ENCODE results near the gene TMEM109. TPM values are rescaled to one million over a fixed set of nuclear protein-coding genes. Genes with fewer than 3 reads are reported as not detected.

The TMEM109 gene
- total and polyA plus RNA-seq, 2 of the 13 experiments (the other 11 are each of a cell fraction or from before 2014, with no cell fraction given), result 7.7 to 18.0 TPM

- Histone ChIP-seq H4K20me1 (ENCODE audit: insufficient read depth, low read length) (peaks cover 10% of the 10 kb centered on the region; the same call in 1 of the 2 replicates), H3K36me3 (replicated peaks in 1 of 2; ENCODE audit: control insufficient read depth in 1 of 2, insufficient read depth in 2 of 2, low read length in 2 of 2) (no peaks in the 10 kb centered on the region), H3K4me1 (ENCODE audit: insufficient read depth, low read length) (peaks cover 38% of the 10 kb centered on the region), H2AFZ (ENCODE audit: low read length) (no peak overlapping the region), H3K4me2 (ENCODE audit: low read depth, low read length) (no peak overlapping the region), H3K27me3 (ENCODE audit: control insufficient read depth in 1 of 2, insufficient read depth in 2 of 2, low read length in 2 of 2) (no peaks in the 10 kb centered on the region), H3K27ac (ENCODE audit: extremely low read length, insufficient read depth, low read length) (no peak overlapping the region), H3K9me3 (ENCODE audit: low read length) (no peaks in the 10 kb centered on the region), H3K4me3 (replicated peaks in 1 of 3; ENCODE audit: insufficient read depth in 1 of 3, low read depth in 2 of 3, low read length in 3 of 3) (no peak overlapping the region), H3K9ac (ENCODE audit: insufficient read depth, low read depth, low read length) (no peak overlapping the region), H3K79me2 (ENCODE audit: insufficient read depth, low read length) (peaks cover 22% of the 10 kb centered on the region)
- ChIA-PET POLR2A (no interaction called here), CTCF (ENCODE audit: low intra/inter-chr PET ratio, low total read pairs) (no interaction called here)
- WGBS (ENCODE audit: low lambda C conversion rate), result 32% methylated on average over 1 of the region's 1 CpG
- ATAC-seq, result no peak
- intact Hi-C loops (cut with micrococcal nuclease; ENCODE audit: unreplicated experiment) (no loop called here), in situ Hi-C loops (cut with HindIII; ENCODE audit: extremely low pct_ligation_motif_present, low pct_unique_long_range_greater_than_20kb) (no loop called here)
- DNase-seq (ENCODE audit: low spot score), result no peak
- no peak for FAIRE-seq
- no TSS peak for BruUV-seq (replicated peaks)
- no peak for TF ChIP-seq HHEX (CRISPR knock-in tag; IDR thresholded peaks at IDR 0.05)
- no peak for TF ChIP-seq ZBTB4 (CRISPR knock-in tag; IDR thresholded peaks at IDR 0.05; ENCODE audit: borderline replicate concordance)
- no peak for TF ChIP-seq ZSCAN20 (CRISPR knock-in tag; IDR thresholded peaks at IDR 0.05; ENCODE audit: borderline replicate concordance)
- TF ChIP-seq NR2F6 (IDR thresholded peaks at IDR 0.05), result no peak
- no peak for TF ChIP-seq NR2F6 (CRISPR knock-in tag; IDR thresholded peaks at IDR 0.05)
- TF ChIP-seq HIVEP1 (CRISPR knock-in tag; IDR thresholded peaks at IDR 0.05), result no peak
- TF ChIP-seq PLSCR1 (CRISPR knock-in tag; IDR thresholded peaks at IDR 0.05; ENCODE audit: borderline replicate concordance), result no peak
- no peak for TF ChIP-seq SRSF1 (optimal IDR thresholded peaks at IDR 0.05; ENCODE audit: low read depth, low read length)
- no peak for TF ChIP-seq CCDC6 (CRISPR knock-in tag; IDR thresholded peaks at IDR 0.05)
- TF ChIP-seq ZNF614 (CRISPR knock-in tag; IDR thresholded peaks at IDR 0.05; ENCODE audit: borderline replicate concordance), result no peak
- TF ChIP-seq CEBPZ (IDR thresholded peaks at IDR 0.05; ENCODE audit: low read length), result no peak
- TF ChIP-seq ZNF101 (CRISPR knock-in tag; IDR thresholded peaks at IDR 0.05; ENCODE audit: borderline replicate concordance, low read depth), result no peak
- no peak for TF ChIP-seq ZBTB49 (CRISPR knock-in tag; IDR thresholded peaks at IDR 0.05; ENCODE audit: borderline replicate concordance)
- no peak for TF ChIP-seq ZNF768 (CRISPR knock-in tag; IDR thresholded peaks at IDR 0.05)
Observed at GRCh38 chr11:60908803-60909202, 5.2 kb upstream of the TMEM109 start.
